A673 (cell line): Measurements from ENCODE around the gene LRRC47. TPM values are rescaled to one million over a fixed set of nuclear protein-coding genes. Genes with fewer than 3 reads are reported as not detected.

Experiments
- BruUV-seq: library from RNA; stranded (reverse); fragments of 400-500 nt; replicated peaks from 2 replicates; lab custom pipeline; 2021; lab: Mats Ljungman, UMichigan
- CTCF ChIA-PET: fragments of 300-600 bp; sonication (Branson Sonifier 250); formaldehyde crosslinking; loops from one replicate; lab custom pipeline; 2022; ENCODE audit warnings: antibody characterized with exemption; lab: Charles Lee
- POLR2A ChIA-PET: fragments of 300-600 bp; sonication (Branson Sonifier 250); formaldehyde crosslinking; loops from one replicate; lab custom pipeline; 2022; ENCODE audit warnings: antibody characterized with exemption; ENCODE audit not compliant: low non-redundant PET; lab: Charles Lee
- DNase-seq: peaks from one replicate; pipeline ENCODE4 v3.0.0-alpha.2; 2015; ENCODE audit warnings: low spot score
- H3K27ac ChIP-seq: fragments of 200-600 bp; sonication (generic); 2 replicates; pipeline ENCODE4 v1.5.1; 2016; ENCODE audit warnings: mixed run types, low read depth, mild to moderate bottlenecking, mixed read lengths, antibody characterized with exemption, low read length; ENCODE audit not compliant: poor library complexity, severe bottlenecking
- H3K27me3 ChIP-seq: fragments of 200-600 bp; sonication (generic); replicated peaks from 2 replicates; pipeline ENCODE4 v1.6.1; 2017; ENCODE audit warnings: mixed run types, low read depth, mild to moderate bottlenecking, mixed read lengths, antibody characterized with exemption, low read length; ENCODE audit not compliant: insufficient read depth, poor library complexity
- H3K36me3 ChIP-seq: fragments of 200-600 bp; sonication (generic); 2 replicates; pipeline ENCODE4 v1.6.1; 2016; ENCODE audit warnings: mixed run types, mild to moderate bottlenecking, mixed read lengths, antibody characterized with exemption, low read length; ENCODE audit not compliant: insufficient read depth, poor library complexity, severe bottlenecking
- H3K4me1 ChIP-seq: fragments of 200-600 bp; sonication (generic); 2 replicates; pipeline ENCODE4 v1.6.1; 2017; ENCODE audit warnings: mixed run types, mild to moderate bottlenecking, mixed read lengths, antibody characterized with exemption, low read length; ENCODE audit not compliant: insufficient read depth, poor library complexity, severe bottlenecking
- H3K4me3 ChIP-seq: fragments of 200-600 bp; sonication (generic); 2 replicates; pipeline ENCODE4 v1.5.1; 2016; ENCODE audit warnings: low read depth, mixed run types, mild to moderate bottlenecking, mixed read lengths, low read length; ENCODE audit not compliant: poor library complexity, severe bottlenecking
- H3K9me3 ChIP-seq: fragments of 200-600 bp; sonication (generic); 2 replicates; pipeline ENCODE4 v1.6.1; 2016; ENCODE audit warnings: mixed run types, low read depth, mild to moderate bottlenecking, mixed read lengths, antibody characterized with exemption, low read length; ENCODE audit not compliant: poor library complexity, severe bottlenecking
- CTCF ChIP-seq: fragments of 300-800, 200-600 bp; sonication (generic); conservative IDR thresholded peaks from 2 replicates; pipeline ENCODE4 v1.5.1; 2017; ENCODE audit warnings: low read depth, mild to moderate bottlenecking, antibody characterized with exemption, low read length, moderate library complexity, mixed read lengths
- EZH2 ChIP-seq: fragments of 200-600 bp; sonication (generic); IDR thresholded peaks from 2 replicates; pipeline ENCODE4 v1.6.1; 2017; ENCODE audit warnings: borderline replicate concordance, low read depth, mild to moderate bottlenecking, mixed read lengths, antibody characterized with exemption, low read length; ENCODE audit not compliant: poor library complexity, severe bottlenecking
- intact Hi-C: fragments of 100-400 bp; cut with micrococcal nuclease; formaldehyde crosslinking; loops from one replicate; pipeline ENCODE4 v1.10.0; 2022; ENCODE audit not compliant: unreplicated experiment
- total RNA-seq: library from RNA; stranded (reverse); gene quantifications from 2 replicates; pipeline ENCODE4 v1.2.3, GENCODE V29; 2021

Gene LRRC47
- total RNA-seq, 1 experiment from 2014 or later: 86.7 TPM

DNA sequence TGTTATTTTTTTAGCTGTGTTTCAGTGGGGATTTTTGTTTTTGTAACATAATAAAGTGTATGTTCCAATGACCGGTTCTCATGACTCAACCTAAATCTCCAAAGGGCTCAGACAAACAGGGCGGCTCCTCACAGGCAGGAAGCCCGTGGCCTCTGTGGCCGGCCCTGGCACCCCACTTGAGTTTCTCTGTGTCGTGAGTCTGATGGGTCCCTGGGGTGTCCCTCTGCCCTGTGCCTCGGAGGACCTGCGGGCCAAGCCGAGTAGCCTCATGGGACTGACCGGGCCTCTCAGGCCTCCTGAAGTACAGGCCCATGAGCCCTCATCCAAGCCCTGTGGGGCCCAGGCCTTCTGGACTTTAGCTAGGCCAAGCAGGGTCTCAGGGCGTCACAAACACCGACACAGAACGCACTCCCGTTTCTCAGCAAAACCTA, 60.2 kb downstream of the LRRC47 start:
- no peaks in the 10 kb centered on the region for H3K4me1 ChIP-seq
- intact Hi-C loops: no loop called here
- TF ChIP-seq CTCF (no peak), EZH2 (no peak)
- DNase-seq: no peak
- H3K36me3 ChIP-seq: peaks cover 14% of the 10 kb centered on the region
- no peak overlapping the region for H3K4me3 ChIP-seq
- POLR2A ChIA-PET: interaction anchor here (0.7 kb wide), 1 partner anchor 115 kb away, joined by 3 read pairs; no protein-coding TSS in a partner anchor
- no peak overlapping the region for H3K27ac ChIP-seq
- CTCF ChIA-PET: no interaction called here
- no peaks in the 10 kb centered on the region for H3K9me3 ChIP-seq
- H3K27me3 ChIP-seq: no peaks in the 10 kb centered on the region
- no TSS peak for BruUV-seq

GRCh38 chr1:3735688-3736087, 60.6 kb downstream of the LRRC47 start:
- TF ChIP-seq CTCF (no peak), EZH2 (no peak)
- Histone ChIP-seq H3K4me1 (no peaks in the 10 kb centered on the region), H3K36me3 (peaks cover 14% of the 10 kb centered on the region), H3K4me3 (no peak overlapping the region), H3K27ac (no peak overlapping the region), H3K27me3 (no peaks in the 10 kb centered on the region), H3K9me3 (no peaks in the 10 kb centered on the region)
- DNase-seq: no peak
- intact Hi-C loops: no loop called here
- ChIA-PET CTCF (no interaction called here), POLR2A (interaction anchor here (0.7 kb wide), 1 partner anchor 114 kb away, joined by 3 read pairs; no protein-coding TSS in a partner anchor)
- no TSS peak for BruUV-seq

DNA sequence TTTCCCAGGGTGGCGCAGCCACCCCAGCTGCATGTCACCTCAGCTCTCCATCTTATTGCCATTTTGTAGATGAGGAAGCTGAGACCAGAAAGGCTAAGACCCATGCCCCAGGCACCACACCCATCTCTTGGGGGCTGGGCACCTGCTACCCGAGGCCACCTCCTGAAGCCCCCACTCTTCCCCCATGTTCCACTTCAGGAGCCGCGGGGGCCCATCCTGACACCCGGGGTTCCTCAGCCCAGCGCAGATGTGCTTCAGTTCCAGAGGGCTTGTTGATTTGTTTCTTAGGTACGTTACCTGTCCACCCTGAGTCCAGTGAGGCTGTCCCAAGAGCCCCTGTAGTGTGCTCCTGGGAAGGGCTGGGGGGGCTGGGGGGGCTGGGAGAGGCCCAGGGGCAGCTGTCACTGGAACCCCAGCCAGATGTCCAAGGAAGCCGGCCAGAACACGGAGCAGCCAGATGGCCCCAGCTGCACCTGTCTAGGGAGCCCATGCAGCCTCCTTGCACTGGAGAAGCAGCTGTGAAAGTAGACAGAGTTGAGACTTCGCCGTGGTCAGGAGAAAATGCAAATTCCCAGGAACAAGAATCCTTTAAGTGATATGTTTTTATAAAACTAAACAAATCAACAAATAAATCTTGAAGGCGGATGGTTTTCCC, 61.1 kb downstream of the LRRC47 start:
- no peak for DNase-seq
- no peak for TF ChIP-seq EZH2
- no peak for TF ChIP-seq CTCF
- Histone ChIP-seq H3K27ac (no peak overlapping the region), H3K4me3 (no peak overlapping the region), H3K4me1 (no peaks in the 10 kb centered on the region), H3K27me3 (no peaks in the 10 kb centered on the region), H3K9me3 (no peaks in the 10 kb centered on the region), H3K36me3 (peaks cover 12% of the 10 kb centered on the region)
- intact Hi-C loops: no loop called here
- POLR2A ChIA-PET: interaction anchor here (0.7 kb wide), 1 partner anchor 114 kb away, joined by 3 read pairs; no protein-coding TSS in a partner anchor
- CTCF ChIA-PET: interaction anchor here (0.9 kb wide), 1 partner anchor 11 kb away, joined by 3 read pairs; no protein-coding TSS in a partner anchor
- no TSS peak for BruUV-seq
